Transverse colon (tissue), 4 donors: Measurements from ENCODE around the gene IDI1.

Experiments
- CTCF ChIP-seq, 5 experiments: fragments of 200-600 bp in 3 of 5; fragments of 450-650 bp in 2 of 5; sonication (generic) in 3 of 5; IDR thresholded peaks; 1 replicate in 2 of 5; 2 replicates in 3 of 5; pipeline ENCODE4 v1.5.1; 2016 to 2017; ENCODE audit warnings: antibody characterized with exemption in 5 of 5, inconsistent platforms in 3 of 5, mild to moderate bottlenecking in 2 of 5, moderate library complexity in 1 of 5
- POLR2AphosphoS5 ChIP-seq, 3 donors: sonication (generic); formaldehyde crosslinking; IDR thresholded peaks; one replicate each; pipeline ENCODE4 v1.6.1; 2016; ENCODE audit warnings: antibody characterized with exemption in 3 of 3

GRCh38 chr10:995559-995926 is 53.4 kb downstream of the IDI1 start:
- TF ChIP-seq CTCF (IDR thresholded peaks at IDR 0.05) (no peak), POLR2AphosphoS5 (IDR thresholded peaks at IDR 0.05) (no peak)
